NB4 (cell line): ENCODE results near the gene GNB1L.

Experiments
- DNase-seq: peaks from one replicate; pipeline ENCODE4 v3.0.0; 2010; ENCODE audit warnings: low read depth
- H3K4me3 ChIP-seq: one replicate; pipeline ENCODE4 v1.5.1; 2011; ENCODE audit warnings: mild to moderate bottlenecking, low read depth, low read length, moderate library complexity
- MYC ChIP-seq: IDR thresholded peaks from 2 replicates; pipeline ENCODE4 v1.6.1; 2011; ENCODE audit warnings: low read depth, low read length
- POLR2A ChIP-seq: IDR thresholded peaks from 2 replicates; pipeline ENCODE4 v1.6.1; 2011; ENCODE audit warnings: mild to moderate bottlenecking; ENCODE audit not compliant: insufficient read length; ENCODE audit errors: extremely low read depth
- TF ChIP-seq, protein P1 (sequence below): IDR thresholded peaks from 2 replicates; pipeline ENCODE4 v1.6.1; 2011; ENCODE audit warnings: low read depth, low read length
- TF ChIP-seq, protein P2 (sequence below): IDR thresholded peaks from one replicate; pipeline ENCODE4 v1.5.1; 2012; ENCODE audit warnings: low read depth, low read length

GNB1L gene

DNA sequence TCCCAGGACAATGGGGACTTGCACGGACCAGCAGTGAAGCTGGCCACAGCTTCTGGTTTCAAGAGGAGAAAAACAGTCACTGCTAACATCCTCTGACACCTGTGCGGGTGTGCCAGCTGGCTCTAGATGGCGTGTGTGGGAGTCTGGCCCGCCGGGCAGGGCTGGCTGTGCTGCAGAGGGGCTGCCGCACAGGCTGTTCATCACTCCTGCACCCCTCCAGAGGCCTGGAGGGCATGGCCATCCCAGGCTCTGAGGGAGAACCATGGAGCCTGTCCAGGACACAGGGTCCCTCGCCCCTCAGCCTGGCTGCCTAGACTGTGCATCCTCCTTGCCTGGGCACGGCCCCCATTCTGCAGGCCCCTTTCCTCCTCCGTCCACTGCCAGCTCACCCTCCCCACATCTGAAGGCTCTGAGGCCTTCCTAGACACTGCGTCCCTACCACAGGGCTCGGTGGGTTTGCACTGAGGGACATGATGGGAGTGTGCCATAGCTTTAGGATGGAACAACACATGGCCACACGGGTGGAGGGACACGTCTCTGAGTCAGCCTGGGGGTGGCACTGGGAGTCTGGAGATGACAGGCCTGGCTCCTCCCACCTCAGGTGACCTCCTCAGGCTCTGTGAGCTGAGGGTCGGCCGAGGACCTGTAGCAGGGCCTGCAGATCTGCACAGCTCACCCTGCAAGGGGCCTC is 42.1 kb upstream of the GNB1L start:
- H3K4me3 ChIP-seq: no peak overlapping the region
- DNase-seq: no peak
- TF ChIP-seq MYC: no peak
- TF ChIP-seq POLR2A: no peak
- TF ChIP-seq, protein P1, sequence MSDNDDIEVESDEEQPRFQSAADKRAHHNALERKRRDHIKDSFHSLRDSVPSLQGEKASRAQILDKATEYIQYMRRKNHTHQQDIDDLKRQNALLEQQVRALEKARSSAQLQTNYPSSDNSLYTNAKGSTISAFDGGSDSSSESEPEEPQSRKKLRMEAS: no peak
- TF ChIP-seq, protein P2, sequence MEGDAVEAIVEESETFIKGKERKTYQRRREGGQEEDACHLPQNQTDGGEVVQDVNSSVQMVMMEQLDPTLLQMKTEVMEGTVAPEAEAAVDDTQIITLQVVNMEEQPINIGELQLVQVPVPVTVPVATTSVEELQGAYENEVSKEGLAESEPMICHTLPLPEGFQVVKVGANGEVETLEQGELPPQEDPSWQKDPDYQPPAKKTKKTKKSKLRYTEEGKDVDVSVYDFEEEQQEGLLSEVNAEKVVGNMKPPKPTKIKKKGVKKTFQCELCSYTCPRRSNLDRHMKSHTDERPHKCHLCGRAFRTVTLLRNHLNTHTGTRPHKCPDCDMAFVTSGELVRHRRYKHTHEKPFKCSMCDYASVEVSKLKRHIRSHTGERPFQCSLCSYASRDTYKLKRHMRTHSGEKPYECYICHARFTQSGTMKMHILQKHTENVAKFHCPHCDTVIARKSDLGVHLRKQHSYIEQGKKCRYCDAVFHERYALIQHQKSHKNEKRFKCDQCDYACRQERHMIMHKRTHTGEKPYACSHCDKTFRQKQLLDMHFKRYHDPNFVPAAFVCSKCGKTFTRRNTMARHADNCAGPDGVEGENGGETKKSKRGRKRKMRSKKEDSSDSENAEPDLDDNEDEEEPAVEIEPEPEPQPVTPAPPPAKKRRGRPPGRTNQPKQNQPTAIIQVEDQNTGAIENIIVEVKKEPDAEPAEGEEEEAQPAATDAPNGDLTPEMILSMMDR: no peak

DNA sequence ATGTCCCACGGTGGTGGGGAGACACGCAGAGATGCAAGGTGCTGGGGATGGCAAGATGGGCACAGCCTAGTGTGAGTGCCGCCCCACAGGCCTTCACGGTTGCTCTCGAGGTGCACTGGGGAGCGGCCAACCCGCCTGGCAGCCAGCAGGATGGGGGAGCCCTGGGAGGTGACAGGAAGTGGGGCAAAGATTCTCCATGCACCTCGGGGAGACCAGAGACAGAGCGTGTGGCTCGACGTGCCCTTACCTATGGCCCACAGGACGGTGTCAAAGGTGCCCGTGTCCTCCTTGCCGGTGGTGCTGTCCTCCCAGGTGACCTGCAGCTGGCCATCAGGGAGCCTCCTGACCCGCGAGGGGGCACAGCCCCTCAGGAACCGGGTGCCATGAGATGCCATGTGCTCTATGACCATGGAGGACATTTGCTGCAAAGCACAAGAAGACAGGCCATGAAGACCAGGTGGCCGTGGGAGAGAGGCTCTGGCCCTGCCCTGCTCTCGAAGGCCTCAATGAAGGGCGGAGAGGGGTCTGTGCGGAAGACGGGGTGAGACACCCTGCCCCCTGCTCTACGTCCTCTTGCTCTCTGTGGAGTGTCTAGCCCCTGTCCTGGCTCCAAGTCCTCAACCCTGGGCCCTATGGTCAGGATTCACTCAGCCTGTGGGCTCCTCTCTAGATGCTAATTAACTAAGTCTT is 40.6 kb upstream of the GNB1L start:
- TF ChIP-seq, protein P1: 0 out of 2 replicates have a peak, but pooled peaks have one; percentile 6
- no peak for TF ChIP-seq POLR2A
- no peak for DNase-seq
- H3K4me3 ChIP-seq: no peak overlapping the region

DNA sequence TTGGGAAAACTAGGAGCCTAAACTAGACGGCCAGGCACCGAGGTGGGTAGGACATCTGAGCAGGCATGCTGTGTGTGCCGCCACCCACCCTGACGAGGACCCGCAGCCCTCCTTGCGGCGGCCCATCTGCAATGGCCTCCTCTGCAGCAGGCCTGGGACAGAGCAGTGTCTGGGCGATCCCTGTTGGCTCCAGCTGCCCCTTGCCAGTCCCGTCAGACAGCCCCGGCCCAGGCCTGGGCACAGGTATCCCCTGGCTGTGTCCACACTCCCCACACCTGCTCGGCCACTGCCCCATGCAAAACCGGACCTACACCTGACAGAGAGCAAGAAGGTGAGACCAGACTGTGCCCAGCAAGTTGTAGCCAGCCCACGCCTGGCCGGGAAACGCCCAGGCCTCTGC is 38.7 kb upstream of the GNB1L start:
- no peak overlapping the region for H3K4me3 ChIP-seq
- TF ChIP-seq, protein P1: no peak
- TF ChIP-seq POLR2A: no peak
- TF ChIP-seq, protein P2: no peak
- TF ChIP-seq MYC: no peak
- DNase-seq: no peak

DNA sequence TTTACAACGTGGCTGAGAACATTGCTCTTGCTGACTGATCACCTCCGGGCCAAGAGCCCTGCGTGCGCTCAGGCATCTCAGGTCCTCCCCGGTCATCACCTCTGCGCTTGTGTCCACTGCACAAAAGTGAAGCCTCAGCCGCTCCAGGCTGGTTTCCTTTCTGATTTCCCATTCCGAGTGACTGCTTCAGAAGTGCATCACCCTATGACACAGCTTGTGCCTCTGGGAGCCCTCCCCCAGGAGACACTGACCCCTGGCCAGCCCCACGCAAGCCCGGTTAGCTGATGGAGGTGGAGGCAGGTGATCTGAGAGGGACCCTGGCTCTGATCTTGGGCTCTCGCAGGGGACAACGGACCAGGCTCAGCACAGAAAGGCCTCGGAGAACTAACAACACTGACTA is 38.3 kb upstream of the GNB1L start:
- H3K4me3 ChIP-seq: no peak overlapping the region
- no peak for DNase-seq
- TF ChIP-seq, protein P2: no peak
- TF ChIP-seq MYC (no peak), POLR2A (no peak)
- TF ChIP-seq, protein P1: no peak

DNA sequence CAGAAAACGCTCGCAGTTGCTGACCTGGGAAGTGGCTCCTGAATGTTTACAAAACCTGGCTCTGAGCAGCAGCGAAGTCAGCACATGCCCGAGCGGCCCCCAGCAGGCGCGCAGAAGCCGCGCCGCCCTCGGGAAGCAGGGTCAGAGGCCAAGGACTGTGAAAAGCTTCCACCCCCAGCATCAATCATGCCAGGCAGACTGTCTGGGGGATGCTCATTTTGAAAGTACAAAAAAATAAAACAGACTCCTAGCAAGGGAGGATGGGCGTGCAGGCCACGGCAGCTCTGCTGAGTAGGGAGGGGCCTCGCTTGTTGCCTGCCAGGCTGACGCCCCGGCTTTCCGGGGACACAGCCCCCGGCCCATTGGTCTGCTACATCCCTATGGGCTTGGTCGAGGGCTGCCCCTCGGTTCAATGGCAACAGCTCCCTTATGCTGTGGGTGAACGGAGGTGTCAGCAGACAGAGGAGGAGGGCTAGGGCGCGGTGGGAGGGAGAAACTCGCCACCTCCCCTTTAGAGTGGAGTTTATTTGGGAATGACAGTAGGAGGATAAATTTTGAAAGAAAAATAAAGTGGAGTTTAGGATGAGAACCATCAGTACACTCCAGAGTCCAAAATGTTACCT is 37.7 kb upstream of the GNB1L start:
- TF ChIP-seq MYC (no peak), POLR2A (no peak)
- TF ChIP-seq, protein P2: no peak
- TF ChIP-seq, protein P1: no peak
- no peak overlapping the region for H3K4me3 ChIP-seq
- DNase-seq: peak; percentile 52
